HepG2 (cell line): Measurements from ENCODE around the gene CAMK2A. TPM values are rescaled to one million over a fixed set of nuclear protein-coding genes. Genes with fewer than 3 reads are reported as not detected.

Source experiments
- ATAC-seq: fragments of 200-7000 bp; cut with Tn5 transposase; 3 replicates; pipeline ENCODE4 v1.9.1; 2020; ENCODE audit warnings: mild to moderate bottlenecking, moderate library complexity
- BruUV-seq: library from RNA; stranded (reverse); fragments of 400-500 nt; replicated peaks from 2 replicates; lab custom pipeline; 2021; lab: Mats Ljungman, UMichigan
- CTCF ChIA-PET: fragments of 300-600 bp; formaldehyde crosslinking; extraction: SDS; loops from one replicate; lab custom pipeline; 2021; ENCODE audit warnings: low total read pairs, inconsistent platforms, low intra/inter-chr PET ratio; lab: Yijun Ruan, JAX
- POLR2A ChIA-PET: fragments of 350-600 bp; sonication (Branson Sonifier 250); formaldehyde crosslinking; loops from one replicate; lab custom pipeline; 2020; ENCODE audit warnings: antibody characterized with exemption, inconsistent platforms; lab: Yijun Ruan, JAX
- DNase-seq: peaks from one replicate; pipeline ENCODE4 v3.0.0-alpha.2; 2015; ENCODE audit warnings: low spot score
- FAIRE-seq: peaks from 3 replicates; lab custom pipeline; 2011; peaks lifted over from hg19 to GRCh38; lab: Jason Lieb, UNC
- H2AFZ ChIP-seq: one replicate; pipeline ENCODE4 v1.6.1; 2011; ENCODE audit warnings: low read length, inconsistent platforms
- H3K27ac ChIP-seq: fragments of 300-600 bp; 3 replicates; pipeline ENCODE4 v1.8.0; 2011; ENCODE audit warnings: mixed run types, mild to moderate bottlenecking, mixed read lengths, low read length, inconsistent platforms; ENCODE audit not compliant: insufficient read depth; ENCODE audit errors: extremely low read length
- H3K27me3 ChIP-seq, 2 experiments: fragments of 200-600 bp in 1 of 2; 2 replicates in 1 of 2; 3 replicates in 1 of 2; pipeline versions ENCODE4 v1.6.0 to v1.8.0; 2011; ENCODE audit warnings: low read length in 2 of 2, mild to moderate bottlenecking in 2 of 2, moderate library complexity in 2 of 2, inconsistent platforms in 1 of 2; ENCODE audit not compliant: insufficient read depth in 2 of 2, control insufficient read depth in 1 of 2
- H3K36me3 ChIP-seq, 2 experiments: fragments of 200-600 bp in 1 of 2; replicated peaks in 1 of 2; 2 replicates in 1 of 2; 3 replicates in 1 of 2; pipeline versions ENCODE4 v1.5.1 to v1.8.0; 2011; ENCODE audit warnings: low read length in 2 of 2, inconsistent platforms in 1 of 2; ENCODE audit not compliant: insufficient read depth in 2 of 2, control insufficient read depth in 1 of 2
- H3K4me1 ChIP-seq: 2 replicates; pipeline ENCODE4 v1.5.1; 2012; ENCODE audit warnings: low read length, inconsistent platforms; ENCODE audit not compliant: insufficient read depth
- H3K4me2 ChIP-seq: 2 replicates; pipeline ENCODE4 v1.6.0; 2011; ENCODE audit warnings: low read depth, low read length, inconsistent platforms
- H3K4me3 ChIP-seq, 3 experiments: fragments of 200-600 bp in 1 of 3; sonication (generic), shearing (Covaris generic) in 1 of 3; replicated peaks in 1 of 3; 2 replicates each; pipeline ENCODE4 v1.5.1; 2011 to 2016; ENCODE audit warnings: low read length in 3 of 3, inconsistent platforms in 2 of 3, low read depth in 2 of 3, mild to moderate bottlenecking in 2 of 3, control low read depth in 1 of 3, mixed read lengths in 1 of 3; ENCODE audit not compliant: insufficient read depth in 1 of 3
- H3K79me2 ChIP-seq: one replicate; pipeline ENCODE4 v1.6.1; 2011; ENCODE audit warnings: low read length, inconsistent platforms; ENCODE audit not compliant: insufficient read depth
- H3K9ac ChIP-seq: 2 replicates; pipeline ENCODE4 v1.6.0; 2011; ENCODE audit warnings: mild to moderate bottlenecking, low read depth, low read length, inconsistent platforms; ENCODE audit not compliant: insufficient read depth
- H3K9me3 ChIP-seq: 2 replicates; pipeline ENCODE4 v1.5.1; 2012; ENCODE audit warnings: mild to moderate bottlenecking, low read length
- H4K20me1 ChIP-seq: 2 replicates; pipeline ENCODE4 v1.6.0; 2011; ENCODE audit warnings: inconsistent platforms, mild to moderate bottlenecking, low read length, moderate library complexity; ENCODE audit not compliant: insufficient read depth
- CENPT ChIP-seq: sonication (generic); formaldehyde crosslinking; IDR thresholded peaks from 2 replicates; pipeline ENCODE4 v1.8.0; 2022; ENCODE audit warnings: low read depth, mild to moderate bottlenecking, moderate library complexity, missing genetic modification reagents
- E2F1 ChIP-seq: sonication (generic); formaldehyde crosslinking; IDR thresholded peaks from 2 replicates; pipeline ENCODE4 v1.5.0; 2020; ENCODE audit warnings: missing genetic modification reagents
- ERF ChIP-seq: IDR thresholded peaks from 2 replicates; pipeline ENCODE4 v1.6.1; 2018; ENCODE audit warnings: missing biosample characterization, missing genetic modification reagents
- MXD1 ChIP-seq: sonication (generic); formaldehyde crosslinking; IDR thresholded peaks from 2 replicates; pipeline ENCODE4 v1.4.0; 2020; ENCODE audit warnings: mild to moderate bottlenecking, missing genetic modification reagents
- NR2F6 ChIP-seq, 2 experiments: IDR thresholded peaks; 2 replicates each; pipeline ENCODE4 v1.6.1; 2016; ENCODE audit warnings: antibody characterized with exemption in 1 of 2, mild to moderate bottlenecking in 1 of 2
- PLSCR1 ChIP-seq: sonication (generic); formaldehyde crosslinking; IDR thresholded peaks from 2 replicates; pipeline ENCODE4 v1.5.0; 2020; ENCODE audit warnings: missing genetic modification reagents, mild to moderate bottlenecking, borderline replicate concordance
- RXRA ChIP-seq: sonication (generic); formaldehyde crosslinking; IDR thresholded peaks from 2 replicates; pipeline ENCODE4 v1.5.1; 2020; ENCODE audit warnings: missing genetic modification reagents
- TFE3 ChIP-seq: IDR thresholded peaks from 2 replicates; pipeline ENCODE4 v1.6.1; 2016
- ZNF230 ChIP-seq: sonication (generic); formaldehyde crosslinking; IDR thresholded peaks from 2 replicates; pipeline ENCODE4 v1.4.0; 2020; ENCODE audit warnings: mild to moderate bottlenecking, missing genetic modification reagents
- ZNF296 ChIP-seq: sonication (generic); formaldehyde crosslinking; conservative IDR thresholded peaks from 2 replicates; pipeline ENCODE4 v1.5.0; 2020; ENCODE audit warnings: mild to moderate bottlenecking, missing genetic modification reagents
- ZNF652 ChIP-seq: IDR thresholded peaks from 2 replicates; pipeline ENCODE4 v1.6.1; 2016; ENCODE audit warnings: low read depth, borderline replicate concordance
- ZNF724P ChIP-seq: sonication (generic); formaldehyde crosslinking; IDR thresholded peaks from 2 replicates; pipeline ENCODE4 v1.8.0; 2022; ENCODE audit warnings: missing genetic modification reagents, borderline replicate concordance
- ZNF749 ChIP-seq: sonication (generic); formaldehyde crosslinking; IDR thresholded peaks from 2 replicates; pipeline ENCODE4 v1.8.0; 2022; ENCODE audit warnings: mild to moderate bottlenecking, missing genetic modification reagents, moderate library complexity, borderline replicate concordance
- ZNF883 ChIP-seq: sonication (generic); formaldehyde crosslinking; IDR thresholded peaks from 2 replicates; pipeline ENCODE4 v1.5.1; 2020; ENCODE audit warnings: mild to moderate bottlenecking, missing genetic modification reagents; ENCODE audit errors: not compliant biosample characterization
- WGBS: methylation state at CpG from one replicate; pipeline ENCODE4 v1.1.6; 2017; ENCODE audit warnings: low lambda C conversion rate; 5-methylcytosine and 5-hydroxymethylcytosine counted together
- in situ Hi-C: cut with HindIII; loops from 2 replicates; pipeline ENCODE4 v1.10.0; 2017; ENCODE audit warnings: low pct_unique_long_range_greater_than_20kb; ENCODE audit not compliant: extremely low pct_ligation_motif_present
- intact Hi-C: fragments of 100-400 bp; cut with micrococcal nuclease; formaldehyde crosslinking; loops from one replicate; pipeline ENCODE4 v1.10.0; 2022; ENCODE audit not compliant: unreplicated experiment
- polyA plus RNA-seq, 8 experiments: library from polyadenylated mRNA; depleted of rRNA in 3 of 8; stranded (reverse) in 7 of 8; unstranded in 1 of 8; fragments of >200 nt; fragmentation: Illumina TruSeq in 4 of 8; extraction: Trizol in 4 of 8; gene quantifications; 2 replicates each; pipeline versions ENCODE4 v1.2.1 to v1.2.3, GENCODE V29; 2011 to 2016; ENCODE audit warnings: low read depth in 4 of 8, missing spikeins in 1 of 8, mixed read lengths in 1 of 8; ENCODE audit not compliant: insufficient read depth in 1 of 8
- total RNA-seq, 5 experiments: library from RNA; depleted of rRNA; stranded (reverse); fragments of >200 nt; fragmentation: Illumina TruSeq; extraction: Trizol; gene quantifications; 2 replicates each; pipeline ENCODE4 v1.2.3, GENCODE V29; 2016; ENCODE audit warnings: low read depth in 1 of 5
- TF ChIP-seq, protein P1 (sequence below): sonication (generic); formaldehyde crosslinking; IDR thresholded peaks from 2 replicates; pipeline ENCODE4 v1.4.0; 2020; ENCODE audit warnings: missing genetic modification reagents, borderline replicate concordance

The CAMK2A gene
- total and polyA plus RNA-seq, 2 of the 13 experiments (the other 11 are each of a cell fraction or from before 2014, with no cell fraction given): 0.11 TPM; not detected in 1

DNA sequence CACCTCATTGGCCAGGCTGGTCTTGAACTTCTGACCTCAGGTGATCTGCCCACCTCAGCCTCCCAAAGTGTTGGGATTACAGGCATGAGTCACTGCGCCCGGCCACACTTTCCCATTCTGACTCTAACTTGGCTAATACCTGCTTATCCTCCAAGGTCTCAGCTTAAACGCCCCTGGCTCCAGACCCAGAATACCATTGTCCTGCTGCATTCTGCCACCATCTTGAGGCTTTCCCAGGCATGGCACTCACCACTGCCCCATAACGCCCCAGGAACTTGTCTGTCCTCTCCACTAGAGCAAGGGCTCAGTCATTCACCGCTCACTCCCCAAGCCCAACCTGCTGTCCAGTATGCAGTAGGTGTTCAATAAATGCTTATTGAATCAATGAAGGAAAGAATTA is 39.8 kb downstream of the CAMK2A start:
- H4K20me1 ChIP-seq: no peaks in the 10 kb centered on the region
- peaks cover 5 to 47% of the 10 kb centered on the region in 2 experiments; a peak in 4 of 5 replicates for H3K27me3 ChIP-seq
- peaks cover 35% of the 10 kb centered on the region for H3K4me1 ChIP-seq
- no peak overlapping the region for H3K4me3 ChIP-seq
- ATAC-seq: no peak
- H3K4me2 ChIP-seq: no peak overlapping the region
- WGBS: 57% methylated on average over 5 of the region's 5 CpGs
- CTCF ChIA-PET: no interaction called here
- no peak overlapping the region for H2AFZ ChIP-seq
- POLR2A ChIA-PET: no interaction called here
- no peak for DNase-seq
- H3K79me2 ChIP-seq: no peaks in the 10 kb centered on the region
- no peaks in the 10 kb centered on the region for H3K9me3 ChIP-seq
- no peaks in the 10 kb centered on the region for H3K36me3 ChIP-seq
- FAIRE-seq: no peak
- H3K27ac ChIP-seq: no peak overlapping the region
- TF ChIP-seq ZNF883 (CRISPR knock-in tag) (no peak), ZNF724P (CRISPR knock-in tag) (no peak), MXD1 (CRISPR knock-in tag) (no peak), NR2F6 (IDR thresholded peaks at IDR 0.05) (no peak), NR2F6 (CRISPR knock-in tag; IDR thresholded peaks at IDR 0.05) (no peak), PLSCR1 (CRISPR knock-in tag) (no peak), ZNF749 (no peak), RXRA (no peak), CENPT (CRISPR knock-in tag) (no peak), ZNF652 (CRISPR knock-in tag) (no peak), ZNF230 (no peak), TFE3 (no peak), E2F1 (CRISPR knock-in tag) (no peak), ERF (no peak), ZNF296 (CRISPR knock-in tag) (no peak)
- TF ChIP-seq, protein P1, sequence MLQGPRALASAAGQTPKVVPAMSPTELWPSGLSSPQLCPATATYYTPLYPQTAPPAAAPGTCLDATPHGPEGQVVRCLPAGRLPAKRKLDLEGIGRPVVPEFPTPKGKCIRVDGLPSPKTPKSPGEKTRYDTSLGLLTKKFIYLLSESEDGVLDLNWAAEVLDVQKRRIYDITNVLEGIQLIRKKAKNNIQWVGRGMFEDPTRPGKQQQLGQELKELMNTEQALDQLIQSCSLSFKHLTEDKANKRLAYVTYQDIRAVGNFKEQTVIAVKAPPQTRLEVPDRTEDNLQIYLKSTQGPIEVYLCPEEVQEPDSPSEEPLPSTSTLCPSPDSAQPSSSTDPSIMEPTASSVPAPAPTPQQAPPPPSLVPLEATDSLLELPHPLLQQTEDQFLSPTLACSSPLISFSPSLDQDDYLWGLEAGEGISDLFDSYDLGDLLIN: no peak
- intact Hi-C loops: no loop called here
- BruUV-seq: no TSS peak
- H3K9ac ChIP-seq: no peak overlapping the region
- in situ Hi-C loops: no loop called here
